IMR-90 (cell line): Measurements from ENCODE around the gene ZBTB9. TPM values are rescaled to one million over a fixed set of nuclear protein-coding genes. Genes with fewer than 3 reads are reported as not detected.

Experiments
- ATAC-seq: fragments of 200-7000 bp; cut with Tn5 transposase; 2 replicates; pipeline ENCODE4 v1.9.1; 2020; ENCODE audit warnings: low read depth, mild to moderate bottlenecking, moderate library complexity
- BruUV-seq: library from RNA; stranded (reverse); fragments of 400-500 nt; replicated peaks from 2 replicates; lab custom pipeline; 2021; lab: Mats Ljungman, UMichigan
- CTCF ChIA-PET: fragments of 300-600 bp; formaldehyde crosslinking; extraction: SDS; loops from one replicate; lab custom pipeline; 2021; ENCODE audit warnings: antibody characterized with exemption; lab: Yijun Ruan, JAX
- POLR2A ChIA-PET: fragments of 300-600 bp; sonication (Branson Sonifier 250); formaldehyde crosslinking; loops from one replicate; lab custom pipeline; 2022; ENCODE audit warnings: antibody characterized with exemption; ENCODE audit not compliant: unreplicated experiment; lab: Charles Lee
- DNase-seq: peaks from one replicate; pipeline ENCODE4 v3.0.0; 2013
- H2AFZ ChIP-seq: replicated peaks from 2 replicates; pipeline ENCODE3; 2013; ENCODE audit warnings: low read length, mild to moderate bottlenecking; ENCODE audit not compliant: poor library complexity
- H2AK5ac ChIP-seq: 2 replicates; pipeline ENCODE4 v1.6.1; 2013; ENCODE audit warnings: low read depth, low read length, inconsistent platforms
- H2AK9ac ChIP-seq: replicated peaks from 2 replicates; pipeline ENCODE3; 2013; ENCODE audit warnings: mild to moderate bottlenecking, low read depth, low read length, moderate library complexity; ENCODE audit not compliant: poor library complexity
- H2BK120ac ChIP-seq: 2 replicates; pipeline ENCODE4 v1.6.1; 2013; ENCODE audit warnings: low read depth, low read length, inconsistent platforms
- H2BK15ac ChIP-seq: 3 replicates; pipeline ENCODE4 v1.6.1; 2013; ENCODE audit warnings: low read depth, low read length, inconsistent platforms
- H2BK20ac ChIP-seq: 2 replicates; pipeline ENCODE4 v1.6.1; 2013; ENCODE audit warnings: low read depth, mild to moderate bottlenecking, inconsistent platforms, low read length, moderate library complexity
- H2BK5ac ChIP-seq: 2 replicates; pipeline ENCODE4 v1.6.1; 2013; ENCODE audit warnings: mild to moderate bottlenecking, low read depth, low read length, inconsistent platforms; ENCODE audit not compliant: poor library complexity, severe bottlenecking
- H3K14ac ChIP-seq: replicated peaks from 2 replicates; pipeline ENCODE4 v1.6.1; 2013; ENCODE audit warnings: low read depth, low read length, inconsistent platforms
- H3K18ac ChIP-seq: 2 replicates; pipeline ENCODE4 v1.6.1; 2013; ENCODE audit warnings: low read depth, low read length, control low read depth
- H3K23ac ChIP-seq: 2 replicates; pipeline ENCODE4 v1.6.1; 2013; ENCODE audit warnings: low read depth, low read length, inconsistent platforms
- H3K27ac ChIP-seq: 2 replicates; pipeline ENCODE4 v1.5.1; 2013; ENCODE audit warnings: mild to moderate bottlenecking, control low read depth, low read length; ENCODE audit not compliant: insufficient read depth
- H3K27me3 ChIP-seq: 2 replicates; pipeline ENCODE4 v1.6.1; 2013; ENCODE audit warnings: low read length; ENCODE audit not compliant: control insufficient read depth, insufficient read depth
- H3K36me3 ChIP-seq: 2 replicates; pipeline ENCODE4 v1.6.1; 2013; ENCODE audit warnings: low read length, mixed read lengths; ENCODE audit not compliant: control insufficient read depth, insufficient read depth
- H3K4ac ChIP-seq: 2 replicates; pipeline ENCODE4 v1.6.1; 2013; ENCODE audit warnings: low read depth, low read length, inconsistent platforms
- H3K4me1 ChIP-seq: 2 replicates; pipeline ENCODE4 v1.6.1; 2013; ENCODE audit warnings: low read length, mixed read lengths; ENCODE audit not compliant: control insufficient read depth, insufficient read depth
- H3K4me2 ChIP-seq: 2 replicates; pipeline ENCODE4 v1.6.1; 2013; ENCODE audit warnings: low read depth, mild to moderate bottlenecking, control low read depth, low read length, moderate library complexity
- H3K4me3 ChIP-seq: 2 replicates; pipeline ENCODE4 v1.5.1; 2013; ENCODE audit warnings: low read depth, mild to moderate bottlenecking, control low read depth, low read length, moderate library complexity; ENCODE audit not compliant: insufficient read depth
- H3K56ac ChIP-seq: 2 replicates; pipeline ENCODE4 v1.6.1; 2013; ENCODE audit warnings: low read length, inconsistent platforms; ENCODE audit not compliant: insufficient read depth; ENCODE audit errors: extremely low read depth
- H3K79me1 ChIP-seq, 2 experiments: 2 replicates each; pipeline ENCODE4 v1.6.1; 2013; ENCODE audit warnings: low read length in 2 of 2, inconsistent platforms in 1 of 2, low read depth in 1 of 2
- H3K9ac ChIP-seq: 2 replicates; pipeline ENCODE4 v1.6.1; 2013; ENCODE audit warnings: low read depth, low read length, control low read depth
- H3K9me1 ChIP-seq: 2 replicates; pipeline ENCODE4 v1.6.1; 2013; ENCODE audit warnings: low read length, inconsistent platforms; ENCODE audit not compliant: insufficient read depth
- H3K9me3 ChIP-seq: 2 replicates; pipeline ENCODE4 v1.6.1; 2013; ENCODE audit warnings: low read length; ENCODE audit not compliant: control insufficient read depth, insufficient read depth
- H4K20me1 ChIP-seq: 2 replicates; pipeline ENCODE4 v1.6.1; 2013; ENCODE audit warnings: low read length, inconsistent platforms; ENCODE audit not compliant: insufficient read depth
- H4K5ac ChIP-seq: 2 replicates; pipeline ENCODE4 v1.6.1; 2013; ENCODE audit warnings: mild to moderate bottlenecking, low read depth, low read length, control low read depth
- H4K8ac ChIP-seq, 2 experiments: 2 replicates each; pipeline ENCODE4 v1.6.1; 2013; ENCODE audit warnings: low read depth in 2 of 2, low read length in 2 of 2, control low read depth in 1 of 2, inconsistent platforms in 1 of 2
- H4K91ac ChIP-seq: 2 replicates; pipeline ENCODE4 v1.6.1; 2013; ENCODE audit warnings: low read depth, low read length, inconsistent platforms; ENCODE audit not compliant: insufficient read depth
- BHLHE40 ChIP-seq: fragments of 150-350 bp; IDR thresholded peaks from 2 replicates; pipeline ENCODE4 v1.6.1; 2016; ENCODE audit warnings: mild to moderate bottlenecking, low read depth, low read length
- CEBPB ChIP-seq: IDR thresholded peaks from 2 replicates; pipeline ENCODE4 v1.6.1; 2012; ENCODE audit warnings: low read depth, low read length, improper control_type of control experiment
- CHD1 ChIP-seq: IDR thresholded peaks from 2 replicates; pipeline ENCODE4 v1.6.1; 2012; ENCODE audit warnings: low read depth, low read length, improper control_type of control experiment
- FOS ChIP-seq: fragments of 150-350 bp; IDR thresholded peaks from 2 replicates; pipeline ENCODE4 v1.6.1; 2016; ENCODE audit warnings: low read depth, low read length
- MAFK ChIP-seq: IDR thresholded peaks from 2 replicates; pipeline ENCODE4 v1.6.1; 2012; ENCODE audit warnings: low read depth, low read length, improper control_type of control experiment
- MAZ ChIP-seq: IDR thresholded peaks from 2 replicates; pipeline ENCODE4 v1.6.1; 2012; ENCODE audit warnings: low read depth, mild to moderate bottlenecking, low read length, improper control_type of control experiment, moderate library complexity, borderline replicate concordance
- MXI1 ChIP-seq: IDR thresholded peaks from 2 replicates; pipeline ENCODE4 v1.6.1; 2012; ENCODE audit warnings: low read depth, mild to moderate bottlenecking, low read length, moderate library complexity, borderline replicate concordance
- RCOR1 ChIP-seq: IDR thresholded peaks from 2 replicates; pipeline ENCODE4 v1.6.1; 2012; ENCODE audit warnings: mild to moderate bottlenecking, low read length, improper control_type of control experiment; ENCODE audit not compliant: insufficient replicate concordance
- RFX5 ChIP-seq: IDR thresholded peaks from 2 replicates; pipeline ENCODE4 v1.8.0; 2012; ENCODE audit warnings: low read depth, mild to moderate bottlenecking, low read length, moderate library complexity
- SMC3 ChIP-seq: fragments of 150-350 bp; IDR thresholded peaks from 2 replicates; pipeline ENCODE4 v1.6.1; 2016; ENCODE audit warnings: low read depth, mild to moderate bottlenecking, antibody characterized with exemption, low read length, moderate library complexity
- WGBS, 2 experiments: methylation state at CpG; one replicate each; pipeline versions ENCODE4 v1.1.5 to v1.1.7; 2013; ENCODE audit warnings: missing lambda C conversion rate in 2 of 2; ENCODE audit not compliant: insufficient read length in 1 of 2; ENCODE audit errors: extremely low coverage in 2 of 2; 5-methylcytosine and 5-hydroxymethylcytosine counted together
- dilution Hi-C: fragments of 300-500 bp; cut with HindIII; formaldehyde crosslinking; loops from one replicate; pipeline ENCODE4 v1.14.3; 2018; ENCODE audit warnings: low sequenced_read_pairs; ENCODE audit not compliant: unreplicated experiment
- in situ Hi-C: fragments of 300-500 bp; cut with MboI; formaldehyde crosslinking; loops from 3 replicates; pipeline ENCODE4 v1.14.3; 2019; ENCODE audit warnings: low sequenced_read_pairs, inconsistent platforms, mixed read lengths
- intact Hi-C: fragments of 100-400 bp; cut with micrococcal nuclease; formaldehyde crosslinking; loops from 2 replicates; pipeline ENCODE4 v1.10.0; 2022
- polyA plus RNA-seq, 3 experiments: library from polyadenylated mRNA; depleted of rRNA; stranded (reverse); fragments of >200 nt; gene quantifications; 2 replicates each; pipeline ENCODE4 v1.2.3, GENCODE V29; 2012; ENCODE audit warnings: low replicate concordance in 1 of 3
- total RNA-seq: library from RNA; depleted of rRNA; stranded (reverse); fragments of >200 nt; gene quantifications from 2 replicates; pipeline ENCODE4 v1.2.3, GENCODE V29; 2012
- TF ChIP-seq, protein P1 (sequence below): fragments of 150-350 bp; IDR thresholded peaks from 2 replicates; pipeline ENCODE4 v1.6.1; 2017; ENCODE audit warnings: mild to moderate bottlenecking, antibody characterized with exemption, low read length, low read depth

ZBTB9 gene
- total and polyA plus RNA-seq, 2 of the 4 experiments (the other 2 are of a cell fraction) = 5.4 to 5.9 TPM

DNA sequence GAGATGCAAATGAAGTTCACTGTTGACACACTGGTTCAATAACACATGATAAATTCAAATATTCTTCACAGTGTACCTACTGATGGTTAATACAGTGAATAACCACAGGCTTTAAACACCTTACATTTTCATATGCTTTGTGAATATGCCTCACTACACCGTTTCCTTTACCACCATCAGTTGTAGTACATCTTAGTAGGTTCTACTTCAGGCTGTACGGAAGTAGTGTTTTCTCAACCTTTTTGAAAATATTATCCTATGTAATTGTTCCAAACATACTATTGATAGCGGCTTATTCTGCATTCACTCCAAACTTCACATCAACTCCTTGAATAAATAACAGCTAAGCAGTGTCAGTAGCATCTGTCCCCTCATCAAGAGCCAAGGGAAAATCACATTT is 15.3 kb downstream of the ZBTB9 start:
- H3K27me3 ChIP-seq = peaks cover 14% of the 10 kb centered on the region
- no peak overlapping the region for H2BK15ac ChIP-seq
- H2BK5ac ChIP-seq = no peak overlapping the region
- no peak overlapping the region for H3K4ac ChIP-seq
- no peak for TF ChIP-seq CHD1
- no peak for TF ChIP-seq RFX5
- no peak for TF ChIP-seq MAZ
- TF ChIP-seq BHLHE40 = no peak
- TF ChIP-seq, protein P1, sequence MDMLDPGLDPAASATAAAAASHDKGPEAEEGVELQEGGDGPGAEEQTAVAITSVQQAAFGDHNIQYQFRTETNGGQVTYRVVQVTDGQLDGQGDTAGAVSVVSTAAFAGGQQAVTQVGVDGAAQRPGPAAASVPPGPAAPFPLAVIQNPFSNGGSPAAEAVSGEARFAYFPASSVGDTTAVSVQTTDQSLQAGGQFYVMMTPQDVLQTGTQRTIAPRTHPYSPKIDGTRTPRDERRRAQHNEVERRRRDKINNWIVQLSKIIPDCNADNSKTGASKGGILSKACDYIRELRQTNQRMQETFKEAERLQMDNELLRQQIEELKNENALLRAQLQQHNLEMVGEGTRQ = no peak
- no peak for TF ChIP-seq CEBPB
- TF ChIP-seq RCOR1 = no peak
- TF ChIP-seq MAFK = no peak
- TF ChIP-seq SMC3 = no peak
- no peak for TF ChIP-seq MXI1
- TF ChIP-seq FOS = no peak
- H4K5ac ChIP-seq = no peak overlapping the region
- in situ Hi-C loops (no loop called here), intact Hi-C loops (no loop called here), dilution Hi-C loops (no loop called here)
- no peak overlapping the region for H2AK5ac ChIP-seq
- no peak overlapping the region for H3K14ac ChIP-seq
- no peak overlapping the region for H3K23ac ChIP-seq
- no peak overlapping the region for H4K91ac ChIP-seq
- no peak overlapping the region for H3K56ac ChIP-seq
- H3K9ac ChIP-seq = no peak overlapping the region
- WGBS, 2 experiments = no CpG with 5 or more reads among the region's 3 CpGs
- no peaks in the 10 kb centered on the region for H3K9me3 ChIP-seq
- H2AK9ac ChIP-seq = no peak overlapping the region
- H2BK120ac ChIP-seq = no peak overlapping the region
- CTCF ChIA-PET = interaction anchor here (1.0 kb wide), 1 partner anchor 10 kb away, joined by 3 read pairs; no protein-coding TSS in a partner anchor
- no peak for ATAC-seq
- no peaks in the 10 kb centered on the region for H3K36me3 ChIP-seq
- H3K4me1 ChIP-seq = no peaks in the 10 kb centered on the region
- DNase-seq = no peak
- no TSS peak for BruUV-seq
- POLR2A ChIA-PET = no interaction called here
- H3K27ac ChIP-seq = no peak overlapping the region
- H2BK20ac ChIP-seq = no peak overlapping the region
- no peak overlapping the region for H4K8ac ChIP-seq
- no peaks in the 10 kb centered on the region for H3K9me1 ChIP-seq
- no peak overlapping the region for H2AFZ ChIP-seq
- H3K4me3 ChIP-seq = no peak overlapping the region
- no peak overlapping the region for H3K18ac ChIP-seq
- no peaks in the 10 kb centered on the region for H4K20me1 ChIP-seq
- no peak overlapping the region for H3K4me2 ChIP-seq
- H3K79me1 ChIP-seq = no peaks in the 10 kb centered on the region
